HL-60 (cell line): ENCODE measurements around the gene RGS6.

ENCODE experiments used
- DNase-seq, 2 experiments: peaks; one replicate each; pipeline ENCODE4 v3.0.0-alpha.2; 2010 to 2020; ENCODE audit warnings: low read depth in 1 of 2, low spot score in 1 of 2
- H3K27ac ChIP-seq: fragments of 250-450 bp; sonication (Bioruptor Pico); replicated peaks from 2 replicates; pipeline ENCODE4 v1.5.1; 2020; ENCODE audit warnings: mild to moderate bottlenecking, moderate library complexity
- H3K27me3 ChIP-seq: fragments of 250-450 bp; sonication (Bioruptor Pico); 2 replicates; pipeline ENCODE4 v1.5.1; 2021; ENCODE audit warnings: mild to moderate bottlenecking, moderate library complexity; ENCODE audit not compliant: insufficient read depth, poor library complexity, severe bottlenecking
- H3K4me3 ChIP-seq: replicated peaks from 2 replicates; pipeline ENCODE4 v1.5.1; 2011; ENCODE audit warnings: mild to moderate bottlenecking, control low read depth, low read length; ENCODE audit not compliant: insufficient read depth
- GABPA ChIP-seq: IDR thresholded peaks from 2 replicates; pipeline ENCODE4 v1.6.1; 2012; ENCODE audit warnings: low read depth
- POLR2AphosphoS5 ChIP-seq: IDR thresholded peaks from 2 replicates; pipeline ENCODE4 v1.6.1; 2012; ENCODE audit warnings: low read depth
- SPI1 ChIP-seq: IDR thresholded peaks from 2 replicates; pipeline ENCODE4 v1.6.1; 2012; ENCODE audit warnings: low read depth, mild to moderate bottlenecking, borderline replicate concordance
- TF ChIP-seq, protein P1 (sequence below): IDR thresholded peaks from one replicate; pipeline ENCODE4 v1.5.1; 2011; ENCODE audit warnings: low read length, control low read depth, inconsistent platforms; ENCODE audit not compliant: insufficient read depth
- TF ChIP-seq, protein P2 (sequence below): IDR thresholded peaks from 2 replicates; pipeline ENCODE4 v1.6.1; 2012; ENCODE audit warnings: low read depth; ENCODE audit not compliant: insufficient replicate concordance

Gene RGS6

DNA sequence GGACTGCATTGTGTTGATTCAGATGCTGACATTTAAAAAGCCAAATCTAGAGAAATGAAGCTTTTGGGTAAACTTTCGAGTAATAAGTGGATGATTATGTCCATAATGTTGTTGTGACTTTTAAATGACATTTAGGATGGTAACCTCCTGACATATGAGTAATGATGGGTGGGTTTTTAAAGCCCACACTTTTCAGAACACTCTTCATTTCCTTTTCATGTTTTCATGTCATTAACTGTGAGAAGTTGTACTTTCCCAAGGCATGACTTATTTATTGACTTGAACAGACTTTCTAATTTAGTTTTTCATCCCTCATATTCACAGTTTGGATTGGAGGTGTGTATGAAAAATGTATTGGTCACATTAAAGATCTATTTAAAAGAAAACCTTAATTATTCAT, 35.5 kb downstream of the RGS6 start:
- Histone ChIP-seq H3K27me3 (no peaks in the 10 kb centered on the region), H3K4me3 (no peak overlapping the region), H3K27ac (no peak overlapping the region)
- TF ChIP-seq SPI1, result no peak
- TF ChIP-seq POLR2AphosphoS5, result no peak
- TF ChIP-seq, protein P1, sequence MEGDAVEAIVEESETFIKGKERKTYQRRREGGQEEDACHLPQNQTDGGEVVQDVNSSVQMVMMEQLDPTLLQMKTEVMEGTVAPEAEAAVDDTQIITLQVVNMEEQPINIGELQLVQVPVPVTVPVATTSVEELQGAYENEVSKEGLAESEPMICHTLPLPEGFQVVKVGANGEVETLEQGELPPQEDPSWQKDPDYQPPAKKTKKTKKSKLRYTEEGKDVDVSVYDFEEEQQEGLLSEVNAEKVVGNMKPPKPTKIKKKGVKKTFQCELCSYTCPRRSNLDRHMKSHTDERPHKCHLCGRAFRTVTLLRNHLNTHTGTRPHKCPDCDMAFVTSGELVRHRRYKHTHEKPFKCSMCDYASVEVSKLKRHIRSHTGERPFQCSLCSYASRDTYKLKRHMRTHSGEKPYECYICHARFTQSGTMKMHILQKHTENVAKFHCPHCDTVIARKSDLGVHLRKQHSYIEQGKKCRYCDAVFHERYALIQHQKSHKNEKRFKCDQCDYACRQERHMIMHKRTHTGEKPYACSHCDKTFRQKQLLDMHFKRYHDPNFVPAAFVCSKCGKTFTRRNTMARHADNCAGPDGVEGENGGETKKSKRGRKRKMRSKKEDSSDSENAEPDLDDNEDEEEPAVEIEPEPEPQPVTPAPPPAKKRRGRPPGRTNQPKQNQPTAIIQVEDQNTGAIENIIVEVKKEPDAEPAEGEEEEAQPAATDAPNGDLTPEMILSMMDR, result no peak
- TF ChIP-seq, protein P2, sequence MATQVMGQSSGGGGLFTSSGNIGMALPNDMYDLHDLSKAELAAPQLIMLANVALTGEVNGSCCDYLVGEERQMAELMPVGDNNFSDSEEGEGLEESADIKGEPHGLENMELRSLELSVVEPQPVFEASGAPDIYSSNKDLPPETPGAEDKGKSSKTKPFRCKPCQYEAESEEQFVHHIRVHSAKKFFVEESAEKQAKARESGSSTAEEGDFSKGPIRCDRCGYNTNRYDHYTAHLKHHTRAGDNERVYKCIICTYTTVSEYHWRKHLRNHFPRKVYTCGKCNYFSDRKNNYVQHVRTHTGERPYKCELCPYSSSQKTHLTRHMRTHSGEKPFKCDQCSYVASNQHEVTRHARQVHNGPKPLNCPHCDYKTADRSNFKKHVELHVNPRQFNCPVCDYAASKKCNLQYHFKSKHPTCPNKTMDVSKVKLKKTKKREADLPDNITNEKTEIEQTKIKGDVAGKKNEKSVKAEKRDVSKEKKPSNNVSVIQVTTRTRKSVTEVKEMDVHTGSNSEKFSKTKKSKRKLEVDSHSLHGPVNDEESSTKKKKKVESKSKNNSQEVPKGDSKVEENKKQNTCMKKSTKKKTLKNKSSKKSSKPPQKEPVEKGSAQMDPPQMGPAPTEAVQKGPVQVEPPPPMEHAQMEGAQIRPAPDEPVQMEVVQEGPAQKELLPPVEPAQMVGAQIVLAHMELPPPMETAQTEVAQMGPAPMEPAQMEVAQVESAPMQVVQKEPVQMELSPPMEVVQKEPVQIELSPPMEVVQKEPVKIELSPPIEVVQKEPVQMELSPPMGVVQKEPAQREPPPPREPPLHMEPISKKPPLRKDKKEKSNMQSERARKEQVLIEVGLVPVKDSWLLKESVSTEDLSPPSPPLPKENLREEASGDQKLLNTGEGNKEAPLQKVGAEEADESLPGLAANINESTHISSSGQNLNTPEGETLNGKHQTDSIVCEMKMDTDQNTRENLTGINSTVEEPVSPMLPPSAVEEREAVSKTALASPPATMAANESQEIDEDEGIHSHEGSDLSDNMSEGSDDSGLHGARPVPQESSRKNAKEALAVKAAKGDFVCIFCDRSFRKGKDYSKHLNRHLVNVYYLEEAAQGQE, result no peak
- no peak for TF ChIP-seq GABPA
- DNase-seq, result no peak

DNA sequence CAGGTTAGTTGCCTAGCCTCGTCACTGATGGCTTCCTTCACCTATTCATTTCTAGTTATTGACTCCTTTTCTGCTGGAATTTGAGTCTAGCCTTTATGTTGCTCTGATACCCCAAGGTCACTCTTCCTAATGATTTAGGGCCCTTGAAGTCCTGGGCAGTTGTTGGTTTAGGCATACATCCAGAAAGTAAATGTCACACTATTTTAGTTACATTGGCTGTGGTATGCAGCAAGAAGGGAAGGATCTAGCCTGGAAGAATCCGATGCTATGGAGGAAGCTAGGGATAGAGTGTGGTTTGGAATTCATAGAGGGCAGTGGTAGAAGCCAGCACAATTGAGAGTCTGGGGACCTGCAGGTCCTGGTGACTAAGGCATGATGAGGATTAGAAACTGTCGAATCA, 38.0 kb downstream of the RGS6 start:
- no peak for DNase-seq
- TF ChIP-seq, protein P2, result no peak
- TF ChIP-seq SPI1 (no peak), POLR2AphosphoS5 (no peak), GABPA (no peak)
- TF ChIP-seq, protein P1, result no peak
- no peak overlapping the region for H3K4me3 ChIP-seq
- H3K27me3 ChIP-seq, result no peaks in the 10 kb centered on the region
- no peak overlapping the region for H3K27ac ChIP-seq

DNA sequence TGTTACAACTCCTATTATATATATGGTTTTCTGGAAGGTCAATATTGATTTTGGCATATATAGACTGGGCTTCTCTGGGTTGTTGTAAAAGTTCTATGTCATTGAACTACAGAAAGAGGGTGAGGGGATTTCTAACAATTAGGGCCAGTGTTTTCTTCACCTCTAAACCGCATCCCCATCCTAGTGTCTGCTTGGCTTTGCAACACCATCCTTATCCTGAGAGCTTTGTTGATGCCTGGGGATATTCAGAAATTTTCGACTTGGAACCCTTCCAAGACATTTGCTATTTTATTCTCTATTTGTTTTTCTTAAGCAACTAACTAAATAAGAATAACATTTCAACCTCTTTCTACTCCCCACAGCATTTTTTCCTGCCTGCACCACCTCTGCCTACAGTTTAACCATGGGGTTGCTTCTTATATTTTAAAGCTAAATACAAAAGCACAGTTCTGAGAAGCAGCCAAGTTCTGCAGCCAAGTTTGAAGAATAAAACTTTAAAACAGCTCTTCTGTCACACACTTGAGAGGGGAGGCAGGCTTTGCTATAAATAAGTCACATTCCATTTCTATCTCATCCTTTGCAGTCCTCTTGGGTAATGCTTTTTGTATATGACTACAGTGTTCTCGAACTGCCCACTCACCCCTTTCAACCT, 53.4 kb downstream of the RGS6 start:
- Histone ChIP-seq H3K27ac (no peak overlapping the region), H3K27me3 (no peaks in the 10 kb centered on the region), H3K4me3 (no peak overlapping the region)
- TF ChIP-seq, protein P1, result no peak
- TF ChIP-seq GABPA (no peak), POLR2AphosphoS5 (no peak), SPI1 (no peak)
- TF ChIP-seq, protein P2, result no peak
- DNase-seq, result no peak
